Lower lobe of right lung (tissue), 2 donors: ENCODE measurements around the gene PCDHGB2. TPM values are rescaled to one million over a fixed set of nuclear protein-coding genes. Genes with fewer than 3 reads are reported as not detected.

Experiments
- ATAC-seq, 2 donors: fragments of 200-7000 bp; cut with Tn5 transposase; one replicate each; pipeline ENCODE4 v1.9.1; 2020 to 2022; ENCODE audit warnings: mild to moderate bottlenecking in 2 of 2, moderate library complexity in 2 of 2
- DNase-seq: peaks from one replicate; pipeline ENCODE4 v3.0.0-alpha.2; 2020
- H3K27ac ChIP-seq: fragments of 200-600 bp; one replicate; pipeline ENCODE4 v1.8.0; 2022
- H3K27me3 ChIP-seq: fragments of 200-600 bp; one replicate; pipeline ENCODE4 v1.8.0; 2022; ENCODE audit warnings: low read depth
- H3K36me3 ChIP-seq: fragments of 200-600 bp; one replicate; pipeline ENCODE4 v1.8.0; 2022; ENCODE audit warnings: mild to moderate bottlenecking
- H3K4me1 ChIP-seq: fragments of 200-600 bp; one replicate; pipeline ENCODE4 v1.8.0; 2022
- H3K4me3 ChIP-seq: fragments of 200-600 bp; one replicate; pipeline ENCODE4 v1.8.0; 2022; ENCODE audit warnings: mild to moderate bottlenecking
- H3K9me3 ChIP-seq: fragments of 200-600 bp; one replicate; pipeline ENCODE4 v1.8.0; 2022
- CTCF ChIP-seq: fragments of 200-600 bp; IDR thresholded peaks from one replicate; pipeline ENCODE4 v1.8.0; 2022; ENCODE audit warnings: antibody characterized with exemption, mild to moderate bottlenecking
- intact Hi-C: fragments of 100-400 bp; cut with DNase I; formaldehyde crosslinking; loops from one replicate; pipeline ENCODE4 v1.11.0; 2022
- total RNA-seq: library from RNA; stranded (reverse); fragmentation: NEBNext Ultra II Directional; extraction: Animal tissue kit (Norgen Biotek cat#: 25700); gene quantifications from one replicate; pipeline ENCODE4 v1.2.1, GENCODE V29; 2021
- donor health status: DM: no; HTN: yes; CAD: no; lungs with severe emphysema.

The PCDHGB2 gene
- total RNA-seq, 1 donor from 2014 or later = 3.7 TPM

- intact Hi-C loops = no loop called here
- Histone ChIP-seq H3K36me3 (no peaks in the 10 kb centered on the region), H3K4me3 (no peak overlapping the region), H3K27ac (no peak overlapping the region), H3K27me3 (peaks cover 27% of the 10 kb centered on the region), H3K4me1 (no peaks in the 10 kb centered on the region), H3K9me3 (peaks cover 62% of the 10 kb centered on the region)
- ATAC-seq = no peak
- TF ChIP-seq CTCF = no peak
- no peak for DNase-seq
These were observed 3.7 kb upstream of the PCDHGB2 start for GRCh38 chr5:141356133-141356532.

- Histone ChIP-seq H3K36me3 (no peaks in the 10 kb centered on the region), H3K27ac (no peak overlapping the region), H3K27me3 (peaks cover 24% of the 10 kb centered on the region), H3K9me3 (peaks cover 62% of the 10 kb centered on the region), H3K4me1 (no peaks in the 10 kb centered on the region), H3K4me3 (no peak overlapping the region)
- intact Hi-C loops = no loop called here
- TF ChIP-seq CTCF = no peak
- ATAC-seq (no peak), DNase-seq (no peak)
These were observed 2.8 kb upstream of the PCDHGB2 start for GRCh38 chr5:141356950-141357349.

- H3K27me3 ChIP-seq = peaks cover 34% of the 10 kb centered on the region
- H3K9me3 ChIP-seq = peaks cover 78% of the 10 kb centered on the region
- TF ChIP-seq CTCF = no peak
- no peaks in the 10 kb centered on the region for H3K4me1 ChIP-seq
- H3K36me3 ChIP-seq = no peaks in the 10 kb centered on the region
- no peak overlapping the region for H3K4me3 ChIP-seq
- no peak for DNase-seq
- intact Hi-C loops = no loop called here
- H3K27ac ChIP-seq = no peak overlapping the region
- no peak for ATAC-seq
These were observed 891 bp downstream of the PCDHGB2 start for GRCh38 chr5:141360685-141361084.

- no peak for TF ChIP-seq CTCF
- intact Hi-C loops = no loop called here
- Histone ChIP-seq H3K27me3 (peaks cover 49% of the 10 kb centered on the region), H3K9me3 (peaks cover 80% of the 10 kb centered on the region), H3K36me3 (no peaks in the 10 kb centered on the region), H3K27ac (no peak overlapping the region), H3K4me1 (no peaks in the 10 kb centered on the region), H3K4me3 (no peak overlapping the region)
- DNase-seq (no peak), ATAC-seq (no peak)
These were observed 2.9 kb downstream of the PCDHGB2 start for GRCh38 chr5:141362719-141363118.

- no peaks in the 10 kb centered on the region for H3K4me1 ChIP-seq
- H3K36me3 ChIP-seq = no peaks in the 10 kb centered on the region
- peaks cover 49% of the 10 kb centered on the region for H3K27me3 ChIP-seq
- peaks cover 79% of the 10 kb centered on the region for H3K9me3 ChIP-seq
- TF ChIP-seq CTCF = no peak
- intact Hi-C loops = no loop called here
- DNase-seq = no peak
- no peak for ATAC-seq
- no peak within 1 kb of the TSS for H3K27ac ChIP-seq
- peak within 1 kb of the TSS; percentile 28 for H3K4me3 ChIP-seq
These were observed 4.3 kb downstream of the PCDHGB2 start, which contains the start of gene PCDHGA5 for GRCh38 chr5:141363952-141364660. Gene PCDHGA5 (plus strand): TSS chr5:141364162. CDS start chr5:141364331, 169 bp downstream.
